Activated CD8-positive, alpha-beta memory T cell treated with anti-CD3 and anti-CD28 coated beads, Interleukin-2, amount 50 U/mL, for 4 hours (primary cell): Measurements from ENCODE around the gene MYB.
A peak's percentile ranks its signal among the peaks of the same experiment; 100 is the strongest.
"Not testable (repeated sequence)": the region's sequence is repeated elsewhere in the genome, so short reads cannot be mapped to it uniquely, and the experiment has no call there.

ENCODE experiments used
- DNase-seq: peaks from one replicate; pipeline ENCODE4 v3.0.0-alpha.2; 2020

MYB gene

GRCh38 chr6:135180542-135181332 is at the start of gene MYB:
Gene MYB, plus strand, starts transcription at chr6:135181308. Its CDS starts 206 bp downstream, at chr6:135181514.
- peak; percentile 77 for DNase-seq

- no peak for DNase-seq
These were observed 48.3 kb upstream of the MYB start for GRCh38 chr6:135132776-135133175.

GRCh38 chr6:135135835-135136234 is 45.3 kb upstream of the MYB start:
- DNase-seq = no peak

GRCh38 chr6:135137826-135138225 is 43.3 kb upstream of the MYB start:
- DNase-seq = no peak

- no peak for DNase-seq
These were observed 39.9 kb upstream of the MYB start for GRCh38 chr6:135141182-135141581.

GRCh38 chr6:135141728-135142127 is 39.4 kb upstream of the MYB start:
- DNase-seq = no peak

GRCh38 chr6:135142232-135142631 is 38.9 kb upstream of the MYB start:
- not testable (repeated sequence) for DNase-seq

GRCh38 chr6:135144673-135145062 is 36.4 kb upstream of the MYB start:
- DNase-seq = no peak

GRCh38 chr6:135145063-135145800 is 35.9 kb upstream of the MYB start:
- no peak for DNase-seq

GRCh38 chr6:135146162-135146934 is 34.8 kb upstream of the MYB start:
- no peak for DNase-seq

GRCh38 chr6:135147637-135148592 is 33.2 kb upstream of the MYB start:
- DNase-seq = no peak

- no peak for DNase-seq
These were observed 32.2 kb upstream of the MYB start for GRCh38 chr6:135148889-135149288.

GRCh38 chr6:135149376-135149775 is 31.7 kb upstream of the MYB start:
- DNase-seq = no peak

- DNase-seq = not testable (repeated sequence)
These were observed 30.6 kb upstream of the MYB start for GRCh38 chr6:135150481-135150880.

- not testable (repeated sequence) for DNase-seq
These were observed 27.0 kb upstream of the MYB start for GRCh38 chr6:135154125-135154524.

- no peak for DNase-seq
These were observed 22.7 kb upstream of the MYB start for GRCh38 chr6:135158397-135158796.

- no peak for DNase-seq
These were observed 21.6 kb upstream of the MYB start for GRCh38 chr6:135159531-135159930.

GRCh38 chr6:135161411-135162395 is 19.4 kb upstream of the MYB start:
- DNase-seq = no peak

- DNase-seq = peak; percentile 50
These were observed 18.2 kb upstream of the MYB start for GRCh38 chr6:135162678-135163439.

- DNase-seq = peak; percentile 53
These were observed 17.7 kb upstream of the MYB start for GRCh38 chr6:135163440-135163738.
